LoVo (cell line): ENCODE data around the gene IL23A.
"Not testable (repeated sequence)": the region's sequence is repeated elsewhere in the genome, so short reads cannot be mapped to it uniquely, and the experiment has no call there.

ENCODE experiments used
- DNase-seq: peaks from one replicate; pipeline ENCODE4 v3.0.0-alpha.2; 2016; ENCODE audit warnings: low spot score

The IL23A gene

GRCh38 chr12:56326126-56326525, 12.6 kb upstream of the IL23A start:
- no peak for DNase-seq

- DNase-seq: no peak
These were observed 12.2 kb upstream of the IL23A start for GRCh38 chr12:56326533-56326932.

GRCh38 chr12:56330936-56331490, 7.7 kb upstream of the IL23A start:
- no peak for DNase-seq

GRCh38 chr12:56332512-56333196, 6.0 kb upstream of the IL23A start:
- DNase-seq: no peak

- DNase-seq: no peak
These were observed 5.4 kb upstream of the IL23A start for GRCh38 chr12:56333197-56333678.

DNA sequence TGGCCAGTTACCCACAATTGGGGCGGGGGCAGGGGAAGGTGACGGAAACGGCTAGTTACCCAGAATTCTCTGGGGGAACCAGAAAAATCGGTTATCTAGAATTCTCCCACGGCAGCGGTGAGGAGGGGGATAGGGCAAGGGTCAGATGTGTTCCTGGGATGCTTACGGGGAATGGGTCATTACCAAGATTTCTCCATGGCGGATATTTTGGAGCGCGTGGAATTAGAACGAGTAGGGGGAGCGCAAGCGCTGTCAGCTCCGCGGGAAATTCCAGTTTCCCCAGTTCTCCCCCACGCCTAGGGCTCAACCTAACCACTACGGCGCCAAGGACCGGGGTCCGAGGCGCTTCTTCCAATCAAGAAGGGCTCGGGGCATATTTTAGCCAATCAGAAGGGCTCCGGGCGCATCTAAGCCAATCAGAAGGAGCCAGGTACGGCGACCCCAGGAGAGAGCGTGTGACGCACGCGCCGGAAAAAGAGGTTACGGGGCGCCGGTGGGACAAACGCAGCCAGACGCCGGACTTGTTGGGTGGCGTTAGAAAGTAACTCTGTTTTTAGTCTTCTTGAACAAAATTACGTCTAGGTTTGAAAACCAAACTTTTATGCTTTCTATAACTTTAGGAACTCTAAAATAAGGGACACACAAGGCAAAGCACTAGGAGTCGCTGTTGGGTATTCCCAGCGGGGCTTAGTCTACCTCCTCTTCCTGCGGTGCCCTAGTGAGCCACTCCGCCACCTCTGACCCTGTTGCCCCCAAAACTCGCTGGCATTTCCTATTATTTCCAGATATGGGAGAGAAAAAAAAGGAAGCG, 4.8 kb upstream of the IL23A start, which contains the start of gene PAN2:
TSS of gene PAN2 (minus strand) at position 322 of the 811 bp plus-strand sequence. CDS start 906 bp downstream, outside the sequence.
- peak; percentile 100 for DNase-seq

DNA sequence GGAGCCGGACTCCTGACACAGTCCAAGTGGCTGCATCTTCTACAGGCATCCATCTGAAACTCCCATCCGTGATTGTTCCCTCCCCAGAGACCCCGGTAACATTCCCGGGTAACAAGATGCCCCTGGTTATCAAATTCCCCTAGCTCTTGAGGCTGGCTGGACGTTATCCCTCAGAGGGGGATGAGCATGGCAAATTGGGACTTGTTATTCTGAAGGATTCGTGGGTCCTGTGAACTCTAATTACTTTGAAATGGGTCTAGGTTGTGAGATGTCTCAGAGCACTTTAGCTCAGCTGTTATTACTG, 4.2 kb upstream of the IL23A start:
- DNase-seq: no peak

- not testable (repeated sequence) for DNase-seq
These were observed 3.2 kb upstream of the IL23A start for GRCh38 chr12:56335527-56335926.

DNA sequence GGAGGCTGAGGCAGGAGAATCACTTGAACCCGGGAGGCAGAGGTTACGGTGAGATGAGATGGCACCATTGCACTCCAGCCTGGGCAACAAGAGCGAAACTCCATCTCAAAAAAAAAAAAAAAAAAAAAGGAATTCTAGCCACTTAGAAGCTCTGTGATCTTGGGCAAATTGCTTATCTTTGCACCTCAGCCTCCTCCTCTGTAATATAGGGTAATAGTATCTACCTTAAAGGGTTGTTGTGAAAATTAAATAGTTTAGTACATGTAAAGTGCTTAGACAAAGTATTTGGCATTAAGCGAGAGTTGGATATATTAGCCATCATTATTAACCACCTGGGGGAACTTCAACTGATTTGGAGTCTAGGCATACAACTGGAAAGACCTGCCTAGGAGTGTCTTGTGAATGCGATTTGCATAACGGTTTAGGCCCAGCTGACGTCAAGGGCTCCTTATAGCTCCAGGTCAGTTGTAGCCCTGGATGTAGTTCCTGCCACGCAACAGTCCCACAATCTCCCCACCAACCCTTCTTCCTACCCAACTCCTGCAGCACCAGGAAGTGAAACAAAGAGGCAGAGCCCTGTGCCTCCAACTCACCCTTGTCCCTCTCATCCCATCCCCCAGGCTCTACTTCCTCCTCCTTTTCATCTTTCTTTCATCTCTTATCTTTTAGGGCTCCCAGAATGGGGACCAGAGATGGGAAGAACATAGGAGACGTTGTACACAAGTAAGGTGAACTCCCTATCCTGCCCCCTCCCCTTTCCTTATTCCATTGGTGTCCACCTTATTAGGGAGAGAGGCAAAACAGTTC, 2.1 kb upstream of the IL23A start:
- DNase-seq: no peak

- no peak for DNase-seq
These were observed 882 bp upstream of the IL23A start for GRCh38 chr12:56337753-56338251.

GRCh38 chr12:56339158-56339422, 406 bp downstream of the IL23A start:
- DNase-seq: no peak

DNA sequence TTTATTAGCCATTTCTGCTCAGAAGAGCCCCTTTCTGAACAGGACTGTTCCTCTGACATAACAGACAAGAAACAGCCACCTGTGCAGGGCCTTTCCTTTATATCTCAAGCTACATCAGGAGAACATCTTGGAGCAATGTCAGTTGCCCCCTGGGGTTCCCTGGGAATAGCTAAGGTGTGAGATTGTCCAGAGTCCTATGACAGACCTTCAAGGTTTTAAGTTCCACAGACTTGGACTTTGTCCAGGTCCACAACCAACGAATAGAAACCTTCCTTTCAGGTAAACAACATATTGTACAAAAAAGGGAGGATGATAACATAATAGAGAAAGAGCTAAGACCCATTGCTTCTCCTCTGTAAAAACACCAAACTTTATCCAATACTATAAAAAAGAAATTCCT, 2.9 kb downstream of the IL23A start:
- no peak for DNase-seq

DNA sequence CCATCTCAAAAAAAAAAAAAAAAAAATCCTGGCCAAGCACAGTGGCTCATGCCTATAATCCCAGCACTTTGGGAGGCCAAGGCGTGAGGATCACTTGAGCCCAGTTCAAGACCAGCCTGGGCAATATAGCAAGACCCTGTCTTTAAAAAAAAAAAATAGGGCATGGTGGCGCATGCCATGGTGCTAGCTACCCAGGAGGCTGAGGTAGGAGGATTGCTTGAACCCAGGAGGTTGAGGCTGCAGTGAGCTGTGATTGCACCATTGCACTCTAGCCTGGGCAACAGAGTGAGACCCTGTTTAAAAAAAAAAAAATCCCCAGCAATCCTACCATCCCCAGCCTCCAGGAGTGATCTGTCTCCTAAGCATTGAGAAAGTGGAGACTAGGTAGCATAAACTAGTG, 3.6 kb downstream of the IL23A start:
- not testable (repeated sequence) for DNase-seq

GRCh38 chr12:56346675-56347074, 8.0 kb downstream of the IL23A start:
- DNase-seq: no peak

DNA sequence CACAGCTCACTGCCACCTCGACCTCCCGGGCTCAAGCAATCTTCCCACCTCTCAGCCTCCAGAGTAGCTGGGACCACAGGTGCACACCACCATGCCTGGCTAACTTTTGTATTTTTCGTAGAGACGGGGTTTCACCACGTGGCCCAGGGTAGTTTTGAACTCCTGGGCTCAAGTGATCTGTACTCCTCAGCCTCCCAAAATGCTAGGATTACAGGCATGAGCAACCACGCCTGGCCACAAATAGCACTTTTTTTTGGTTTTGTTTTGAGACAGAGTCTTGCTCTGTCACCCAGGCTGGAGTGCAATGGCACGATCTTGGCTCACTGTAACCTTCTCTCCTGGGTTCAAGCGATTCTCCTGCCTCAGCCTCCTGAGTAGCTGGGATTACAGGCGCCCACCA, 8.6 kb downstream of the IL23A start:
- DNase-seq: not testable (repeated sequence)

DNA sequence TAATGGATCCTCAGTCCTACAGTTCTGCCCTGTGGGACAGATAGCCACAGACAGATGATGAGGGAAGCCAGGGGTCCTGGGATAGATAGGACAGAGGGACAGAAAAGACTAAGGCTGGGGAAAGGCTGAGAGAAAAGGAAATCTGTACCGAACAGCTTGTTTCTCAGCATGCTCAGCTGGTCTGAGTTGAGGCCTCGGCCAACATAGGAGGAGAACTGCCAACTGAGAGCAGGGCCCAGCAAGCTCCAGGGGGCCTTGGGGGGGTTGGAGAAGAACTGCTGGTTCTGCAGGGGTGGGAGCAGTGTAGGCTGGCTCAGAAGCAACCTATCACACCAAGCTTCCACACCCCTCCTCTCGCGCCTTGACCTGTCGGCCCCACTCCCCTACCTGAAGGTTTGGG, 10.1 kb downstream of the IL23A start:
- no peak for DNase-seq

- no peak for DNase-seq
These were observed 12.0 kb downstream of the IL23A start for GRCh38 chr12:56350662-56351061.

- no peak for DNase-seq
These were observed 12.6 kb downstream of the IL23A start for GRCh38 chr12:56351325-56351724.

GRCh38 chr12:56358836-56359532, 20.3 kb downstream of the IL23A start:
- no peak for DNase-seq

DNA sequence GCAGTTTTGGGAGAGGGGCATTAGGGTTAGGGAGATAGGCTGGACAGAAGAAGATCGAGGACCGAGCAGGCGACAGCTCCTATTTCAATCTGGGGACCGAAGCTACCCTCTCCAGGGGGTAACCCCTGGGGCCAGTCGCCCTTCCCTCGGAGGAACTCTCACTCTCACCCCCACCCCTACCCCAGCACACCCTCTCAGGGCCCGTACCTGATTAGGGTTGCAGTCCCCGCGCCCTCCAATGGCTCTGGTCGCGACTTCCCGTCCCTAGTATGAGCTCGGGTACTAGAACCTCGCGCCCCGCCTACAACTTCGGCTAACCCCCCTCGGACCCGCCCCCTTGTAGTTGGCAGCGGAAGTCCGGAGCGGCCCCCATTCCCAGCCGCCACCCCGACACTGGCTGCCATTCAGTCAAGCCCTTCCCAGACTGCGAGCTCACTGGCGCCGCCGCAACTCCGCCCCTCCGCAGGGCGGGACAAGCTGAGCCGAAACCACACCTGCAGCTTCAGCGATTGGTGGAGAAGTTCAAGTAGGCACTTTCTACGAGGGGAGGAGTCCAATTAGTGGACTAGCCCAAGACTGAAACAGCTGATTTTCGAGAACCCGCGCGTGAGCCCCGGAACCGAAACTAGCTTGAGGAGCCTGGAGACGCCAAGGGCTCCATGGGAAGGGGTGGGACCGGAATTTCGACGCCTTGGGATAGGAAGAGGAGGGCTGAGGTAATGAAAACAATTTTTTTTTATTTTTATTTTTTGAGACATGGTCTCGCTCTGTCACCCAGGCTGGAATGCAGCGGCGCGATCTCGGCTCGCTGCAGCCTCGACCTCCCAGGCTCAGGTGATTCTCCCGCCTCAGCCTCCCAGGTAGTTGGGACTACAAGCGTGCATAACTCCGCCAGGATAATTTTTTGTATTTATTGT, 21.4 kb downstream of the IL23A start, which contains the start of gene STAT2:
TSS of gene STAT2 (minus strand) at position 257 of the 917 bp plus-strand sequence. CDS start 3,536 bp downstream, outside the sequence.
- peak; percentile 100 for DNase-seq
